GM19467 (cell line): Measurements from ENCODE around the gene HMGCL.
"Not testable (repeated sequence)": the region's sequence is repeated elsewhere in the genome, so short reads cannot be mapped to it uniquely, and the experiment has no call there.

Experiments used
- ATAC-seq: cut with Tn5 transposase; IDR thresholded peaks from one replicate; pipeline ENCODE4 v1.9.1; 2021; ENCODE audit warnings: mild to moderate bottlenecking, moderate library complexity; ENCODE audit not compliant: unreplicated experiment

HMGCL gene

GRCh38 chr1:23799570-23800399 is 25.4 kb downstream of the HMGCL start:
- peak; percentile 2 for ATAC-seq

- no peak for ATAC-seq
Observed at GRCh38 chr1:23799255-23799569, 26.0 kb downstream of the HMGCL start.

- ATAC-seq: no peak
Observed at GRCh38 chr1:23798662-23799142, 26.5 kb downstream of the HMGCL start.

- no peak for ATAC-seq
Observed at GRCh38 chr1:23797478-23798448, 27.5 kb downstream of the HMGCL start.

- no peak for ATAC-seq
Observed at GRCh38 chr1:23796466-23797271, 28.6 kb downstream of the HMGCL start.

- no peak for ATAC-seq
Observed at GRCh38 chr1:23795676-23796465, 29.4 kb downstream of the HMGCL start.

- not testable (repeated sequence) for ATAC-seq
Observed at GRCh38 chr1:23794732-23795182, 30.5 kb downstream of the HMGCL start.

GRCh38 chr1:23793861-23794731 is 31.1 kb downstream of the HMGCL start:
- ATAC-seq: no peak

GRCh38 chr1:23793018-23793781 is 32.0 kb downstream of the HMGCL start:
- ATAC-seq: no peak

GRCh38 chr1:23792151-23792945 is 32.9 kb downstream of the HMGCL start:
- ATAC-seq: no peak

GRCh38 chr1:23791516-23792047 is 33.6 kb downstream of the HMGCL start:
- no peak for ATAC-seq

GRCh38 chr1:23790696-23791515 is 34.3 kb downstream of the HMGCL start, which contains the start of gene LYPLA2:
Gene LYPLA2, plus strand, starts transcription at chr1:23791145. Its CDS starts 1,538 bp downstream, at chr1:23792683.
- peak; percentile 74 for ATAC-seq

GRCh38 chr1:23788695-23789094 is 36.5 kb downstream of the HMGCL start:
- ATAC-seq: no peak

GRCh38 chr1:23787701-23788100 is 37.5 kb downstream of the HMGCL start:
- ATAC-seq: no peak

GRCh38 chr1:23784846-23785245 is 40.4 kb downstream of the HMGCL start:
- no peak for ATAC-seq

- not testable (repeated sequence) for ATAC-seq
Observed at GRCh38 chr1:23783141-23783540, 42.1 kb downstream of the HMGCL start.
